ENCODE results near the gene JMJD6.

DNA sequence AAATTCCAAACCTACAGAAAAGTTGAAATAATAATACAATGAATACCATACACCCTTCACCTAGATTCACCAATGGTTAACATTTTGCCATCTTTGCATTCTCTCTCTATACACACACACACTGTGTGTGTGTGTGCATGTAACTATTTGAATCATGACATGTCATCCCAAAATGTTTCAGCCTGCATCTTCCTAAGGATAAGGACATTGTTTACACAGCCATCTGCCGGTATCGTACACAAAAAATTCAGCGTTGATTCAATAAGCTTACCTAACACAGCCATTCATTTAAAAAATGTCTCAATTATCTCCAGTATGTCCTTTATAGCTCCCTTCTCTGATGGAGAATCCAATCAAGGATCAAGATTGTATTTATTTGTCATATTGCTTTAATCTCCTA, 19.6 kb downstream of the JMJD6 start:
- TF ChIP-seq, protein P1, sequence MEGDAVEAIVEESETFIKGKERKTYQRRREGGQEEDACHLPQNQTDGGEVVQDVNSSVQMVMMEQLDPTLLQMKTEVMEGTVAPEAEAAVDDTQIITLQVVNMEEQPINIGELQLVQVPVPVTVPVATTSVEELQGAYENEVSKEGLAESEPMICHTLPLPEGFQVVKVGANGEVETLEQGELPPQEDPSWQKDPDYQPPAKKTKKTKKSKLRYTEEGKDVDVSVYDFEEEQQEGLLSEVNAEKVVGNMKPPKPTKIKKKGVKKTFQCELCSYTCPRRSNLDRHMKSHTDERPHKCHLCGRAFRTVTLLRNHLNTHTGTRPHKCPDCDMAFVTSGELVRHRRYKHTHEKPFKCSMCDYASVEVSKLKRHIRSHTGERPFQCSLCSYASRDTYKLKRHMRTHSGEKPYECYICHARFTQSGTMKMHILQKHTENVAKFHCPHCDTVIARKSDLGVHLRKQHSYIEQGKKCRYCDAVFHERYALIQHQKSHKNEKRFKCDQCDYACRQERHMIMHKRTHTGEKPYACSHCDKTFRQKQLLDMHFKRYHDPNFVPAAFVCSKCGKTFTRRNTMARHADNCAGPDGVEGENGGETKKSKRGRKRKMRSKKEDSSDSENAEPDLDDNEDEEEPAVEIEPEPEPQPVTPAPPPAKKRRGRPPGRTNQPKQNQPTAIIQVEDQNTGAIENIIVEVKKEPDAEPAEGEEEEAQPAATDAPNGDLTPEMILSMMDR (conservative IDR thresholded peaks at IDR 0.05; ENCODE audit: low read depth in 2 of 2): no peak
- TF ChIP-seq POLR2AphosphoS5 (IDR thresholded peaks at IDR 0.05; ENCODE audit: low read depth) (no peak), EZH2 (IDR thresholded peaks at IDR 0.05; ENCODE audit: low read depth, unreplicated experiment) (no peak), CREB1 (CRISPR knock-in tag; IDR thresholded peaks at IDR 0.05; ENCODE audit: low read depth) (no peak), EZH2phosphoT487 (IDR thresholded peaks at IDR 0.05; ENCODE audit: unreplicated experiment) (no peak), ZNF331 (CRISPR knock-in tag; IDR thresholded peaks at IDR 0.05; ENCODE audit: low read depth) (no peak), STAT1 (IDR thresholded peaks at IDR 0.05; ENCODE audit: unreplicated experiment) (no peak)
- TF ChIP-seq, protein P2, sequence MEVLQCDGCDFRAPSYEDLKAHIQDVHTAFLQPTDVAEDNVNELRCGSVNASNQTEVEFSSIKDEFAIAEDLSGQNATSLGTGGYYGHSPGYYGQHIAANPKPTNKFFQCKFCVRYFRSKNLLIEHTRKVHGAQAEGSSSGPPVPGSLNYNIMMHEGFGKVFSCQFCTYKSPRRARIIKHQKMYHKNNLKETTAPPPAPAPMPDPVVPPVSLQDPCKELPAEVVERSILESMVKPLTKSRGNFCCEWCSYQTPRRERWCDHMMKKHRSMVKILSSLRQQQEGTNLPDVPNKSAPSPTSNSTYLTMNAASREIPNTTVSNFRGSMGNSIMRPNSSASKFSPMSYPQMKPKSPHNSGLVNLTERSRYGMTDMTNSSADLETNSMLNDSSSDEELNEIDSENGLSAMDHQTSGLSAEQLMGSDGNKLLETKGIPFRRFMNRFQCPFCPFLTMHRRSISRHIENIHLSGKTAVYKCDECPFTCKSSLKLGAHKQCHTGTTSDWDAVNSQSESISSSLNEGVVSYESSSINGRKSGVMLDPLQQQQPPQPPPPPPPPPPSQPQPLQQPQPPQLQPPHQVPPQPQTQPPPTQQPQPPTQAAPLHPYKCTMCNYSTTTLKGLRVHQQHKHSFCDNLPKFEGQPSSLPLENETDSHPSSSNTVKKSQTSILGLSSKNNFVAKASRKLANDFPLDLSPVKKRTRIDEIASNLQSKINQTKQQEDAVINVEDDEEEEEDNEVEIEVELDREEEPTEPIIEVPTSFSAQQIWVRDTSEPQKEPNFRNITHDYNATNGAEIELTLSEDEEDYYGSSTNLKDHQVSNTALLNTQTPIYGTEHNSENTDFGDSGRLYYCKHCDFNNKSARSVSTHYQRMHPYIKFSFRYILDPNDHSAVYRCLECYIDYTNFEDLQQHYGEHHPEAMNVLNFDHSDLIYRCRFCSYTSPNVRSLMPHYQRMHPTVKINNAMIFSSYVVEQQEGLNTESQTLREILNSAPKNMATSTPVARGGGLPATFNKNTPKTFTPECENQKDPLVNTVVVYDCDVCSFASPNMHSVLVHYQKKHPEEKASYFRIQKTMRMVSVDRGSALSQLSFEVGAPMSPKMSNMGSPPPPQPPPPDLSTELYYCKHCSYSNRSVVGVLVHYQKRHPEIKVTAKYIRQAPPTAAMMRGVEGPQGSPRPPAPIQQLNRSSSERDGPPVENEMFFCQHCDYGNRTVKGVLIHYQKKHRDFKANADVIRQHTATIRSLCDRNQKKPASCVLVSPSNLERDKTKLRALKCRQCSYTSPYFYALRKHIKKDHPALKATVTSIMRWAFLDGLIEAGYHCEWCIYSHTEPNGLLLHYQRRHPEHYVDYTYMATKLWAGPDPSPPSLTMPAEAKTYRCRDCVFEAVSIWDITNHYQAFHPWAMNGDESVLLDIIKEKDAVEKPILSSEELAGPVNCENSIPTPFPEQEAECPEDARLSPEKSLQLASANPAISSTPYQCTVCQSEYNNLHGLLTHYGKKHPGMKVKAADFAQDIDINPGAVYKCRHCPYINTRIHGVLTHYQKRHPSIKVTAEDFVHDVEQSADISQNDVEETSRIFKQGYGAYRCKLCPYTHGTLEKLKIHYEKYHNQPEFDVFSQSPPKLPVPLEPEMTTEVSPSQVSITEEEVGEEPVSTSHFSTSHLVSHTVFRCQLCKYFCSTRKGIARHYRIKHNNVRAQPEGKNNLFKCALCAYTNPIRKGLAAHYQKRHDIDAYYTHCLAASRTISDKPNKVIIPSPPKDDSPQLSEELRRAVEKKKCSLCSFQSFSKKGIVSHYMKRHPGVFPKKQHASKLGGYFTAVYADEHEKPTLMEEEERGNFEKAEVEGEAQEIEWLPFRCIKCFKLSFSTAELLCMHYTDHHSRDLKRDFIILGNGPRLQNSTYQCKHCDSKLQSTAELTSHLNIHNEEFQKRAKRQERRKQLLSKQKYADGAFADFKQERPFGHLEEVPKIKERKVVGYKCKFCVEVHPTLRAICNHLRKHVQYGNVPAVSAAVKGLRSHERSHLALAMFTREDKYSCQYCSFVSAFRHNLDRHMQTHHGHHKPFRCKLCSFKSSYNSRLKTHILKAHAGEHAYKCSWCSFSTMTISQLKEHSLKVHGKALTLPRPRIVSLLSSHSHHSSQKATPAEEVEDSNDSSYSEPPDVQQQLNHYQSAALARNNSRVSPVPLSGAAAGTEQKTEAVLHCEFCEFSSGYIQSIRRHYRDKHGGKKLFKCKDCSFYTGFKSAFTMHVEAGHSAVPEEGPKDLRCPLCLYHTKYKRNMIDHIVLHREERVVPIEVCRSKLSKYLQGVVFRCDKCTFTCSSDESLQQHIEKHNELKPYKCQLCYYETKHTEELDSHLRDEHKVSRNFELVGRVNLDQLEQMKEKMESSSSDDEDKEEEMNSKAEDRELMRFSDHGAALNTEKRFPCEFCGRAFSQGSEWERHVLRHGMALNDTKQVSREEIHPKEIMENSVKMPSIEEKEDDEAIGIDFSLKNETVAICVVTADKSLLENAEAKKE (CRISPR knock-in tag; IDR thresholded peaks at IDR 0.05): no peak
- TF ChIP-seq, protein P3, sequence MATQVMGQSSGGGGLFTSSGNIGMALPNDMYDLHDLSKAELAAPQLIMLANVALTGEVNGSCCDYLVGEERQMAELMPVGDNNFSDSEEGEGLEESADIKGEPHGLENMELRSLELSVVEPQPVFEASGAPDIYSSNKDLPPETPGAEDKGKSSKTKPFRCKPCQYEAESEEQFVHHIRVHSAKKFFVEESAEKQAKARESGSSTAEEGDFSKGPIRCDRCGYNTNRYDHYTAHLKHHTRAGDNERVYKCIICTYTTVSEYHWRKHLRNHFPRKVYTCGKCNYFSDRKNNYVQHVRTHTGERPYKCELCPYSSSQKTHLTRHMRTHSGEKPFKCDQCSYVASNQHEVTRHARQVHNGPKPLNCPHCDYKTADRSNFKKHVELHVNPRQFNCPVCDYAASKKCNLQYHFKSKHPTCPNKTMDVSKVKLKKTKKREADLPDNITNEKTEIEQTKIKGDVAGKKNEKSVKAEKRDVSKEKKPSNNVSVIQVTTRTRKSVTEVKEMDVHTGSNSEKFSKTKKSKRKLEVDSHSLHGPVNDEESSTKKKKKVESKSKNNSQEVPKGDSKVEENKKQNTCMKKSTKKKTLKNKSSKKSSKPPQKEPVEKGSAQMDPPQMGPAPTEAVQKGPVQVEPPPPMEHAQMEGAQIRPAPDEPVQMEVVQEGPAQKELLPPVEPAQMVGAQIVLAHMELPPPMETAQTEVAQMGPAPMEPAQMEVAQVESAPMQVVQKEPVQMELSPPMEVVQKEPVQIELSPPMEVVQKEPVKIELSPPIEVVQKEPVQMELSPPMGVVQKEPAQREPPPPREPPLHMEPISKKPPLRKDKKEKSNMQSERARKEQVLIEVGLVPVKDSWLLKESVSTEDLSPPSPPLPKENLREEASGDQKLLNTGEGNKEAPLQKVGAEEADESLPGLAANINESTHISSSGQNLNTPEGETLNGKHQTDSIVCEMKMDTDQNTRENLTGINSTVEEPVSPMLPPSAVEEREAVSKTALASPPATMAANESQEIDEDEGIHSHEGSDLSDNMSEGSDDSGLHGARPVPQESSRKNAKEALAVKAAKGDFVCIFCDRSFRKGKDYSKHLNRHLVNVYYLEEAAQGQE (IDR thresholded peaks at IDR 0.05; ENCODE audit: unreplicated experiment): no peak
- TF ChIP-seq, protein P4, sequence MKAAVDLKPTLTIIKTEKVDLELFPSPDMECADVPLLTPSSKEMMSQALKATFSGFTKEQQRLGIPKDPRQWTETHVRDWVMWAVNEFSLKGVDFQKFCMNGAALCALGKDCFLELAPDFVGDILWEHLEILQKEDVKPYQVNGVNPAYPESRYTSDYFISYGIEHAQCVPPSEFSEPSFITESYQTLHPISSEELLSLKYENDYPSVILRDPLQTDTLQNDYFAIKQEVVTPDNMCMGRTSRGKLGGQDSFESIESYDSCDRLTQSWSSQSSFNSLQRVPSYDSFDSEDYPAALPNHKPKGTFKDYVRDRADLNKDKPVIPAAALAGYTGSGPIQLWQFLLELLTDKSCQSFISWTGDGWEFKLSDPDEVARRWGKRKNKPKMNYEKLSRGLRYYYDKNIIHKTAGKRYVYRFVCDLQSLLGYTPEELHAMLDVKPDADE (IDR thresholded peaks at IDR 0.05): no peak

Measured in GM23338 (cell line).